COR-L47 (cell line): ENCODE data around the gene FAR1.
"Not testable (repeated sequence)": the region's sequence is repeated elsewhere in the genome, so short reads cannot be mapped to it uniquely, and the experiment has no call there.

Source experiments
- DNase-seq: peaks from one replicate; lab custom pipeline; 2025; lab: John Stamatoyannopoulos, UW

Gene FAR1

GRCh38 chr11:13668102-13668956 is at the start of gene FAR1:
Gene FAR1, plus strand, starts transcription at chr11:13668668. Its CDS starts 26,098 bp downstream, at chr11:13694766.
- peak; percentile 98 for DNase-seq

- DNase-seq, result no peak
These were observed 48.4 kb upstream of the FAR1 start for GRCh38 chr11:13620063-13620462.

- DNase-seq, result not testable (repeated sequence)
These were observed 41.6 kb upstream of the FAR1 start for GRCh38 chr11:13626818-13627217.

GRCh38 chr11:13628634-13629033 is 39.8 kb upstream of the FAR1 start:
- DNase-seq, result not testable (repeated sequence)

- DNase-seq, result no peak
These were observed 38.7 kb upstream of the FAR1 start for GRCh38 chr11:13629779-13630178.

GRCh38 chr11:13635290-13635689 is 33.2 kb upstream of the FAR1 start:
- no peak for DNase-seq

GRCh38 chr11:13635804-13636203 is 32.7 kb upstream of the FAR1 start:
- DNase-seq, result no peak

GRCh38 chr11:13637125-13638069 is 31.1 kb upstream of the FAR1 start:
- no peak for DNase-seq

GRCh38 chr11:13638422-13638821 is 30.0 kb upstream of the FAR1 start:
- DNase-seq, result no peak

- DNase-seq, result no peak
These were observed 23.3 kb upstream of the FAR1 start for GRCh38 chr11:13644997-13645687.

- DNase-seq, result no peak
These were observed 21.1 kb upstream of the FAR1 start for GRCh38 chr11:13647391-13647790.

GRCh38 chr11:13649619-13650018 is 18.8 kb upstream of the FAR1 start:
- DNase-seq, result no peak

GRCh38 chr11:13651515-13651914 is 17.0 kb upstream of the FAR1 start:
- DNase-seq, result not testable (repeated sequence)

GRCh38 chr11:13661074-13661623 is 7.3 kb upstream of the FAR1 start:
- no peak for DNase-seq

GRCh38 chr11:13663631-13664071 is 4.8 kb upstream of the FAR1 start:
- no peak for DNase-seq

GRCh38 chr11:13664351-13664750 is 4.1 kb upstream of the FAR1 start:
- DNase-seq, result no peak

GRCh38 chr11:13666708-13667107 is 1.8 kb upstream of the FAR1 start:
- no peak for DNase-seq

- no peak for DNase-seq
These were observed 1.2 kb upstream of the FAR1 start for GRCh38 chr11:13667245-13667644.

GRCh38 chr11:13667795-13668101 is 720 bp upstream of the FAR1 start:
- no peak for DNase-seq

GRCh38 chr11:13668957-13669521 is 571 bp downstream of the FAR1 start:
- DNase-seq, result no peak
